Ishikawa (cell line): ENCODE measurements around the gene NCAPG2.

Experiments used
- CEBPB ChIP-seq: IDR thresholded peaks from 2 replicates; pipeline ENCODE4 v1.6.1; 2012
- CREB1 ChIP-seq: IDR thresholded peaks from 2 replicates; pipeline ENCODE4 v1.6.1; 2012; ENCODE audit warnings: low read depth
- EGR1 ChIP-seq: IDR thresholded peaks from 2 replicates; pipeline ENCODE4 v1.6.1; 2012
- EP300 ChIP-seq: IDR thresholded peaks from 2 replicates; pipeline ENCODE4 v1.6.1; 2012; ENCODE audit warnings: borderline replicate concordance
- FOXM1 ChIP-seq: IDR thresholded peaks from 2 replicates; pipeline ENCODE4 v1.6.1; 2012; ENCODE audit warnings: low read depth, borderline replicate concordance
- NFIC ChIP-seq: IDR thresholded peaks from 2 replicates; pipeline ENCODE4 v1.6.1; 2012
- RAD21 ChIP-seq: IDR thresholded peaks from 2 replicates; pipeline ENCODE4 v1.6.1; 2012; ENCODE audit warnings: low read depth
- TAF1 ChIP-seq: IDR thresholded peaks from 2 replicates; pipeline ENCODE4 v1.6.1; 2012; ENCODE audit warnings: low read depth, mild to moderate bottlenecking
- TCF12 ChIP-seq: IDR thresholded peaks from 2 replicates; pipeline ENCODE4 v1.6.1; 2012; ENCODE audit warnings: low read depth
- TEAD4 ChIP-seq: IDR thresholded peaks from 2 replicates; pipeline ENCODE4 v1.6.1; 2012
- YY1 ChIP-seq: IDR thresholded peaks from 2 replicates; pipeline ENCODE4 v1.6.1; 2012; ENCODE audit warnings: low read depth
- ZBTB7A ChIP-seq: IDR thresholded peaks from 2 replicates; pipeline ENCODE4 v1.6.1; 2012; ENCODE audit warnings: low read depth
- TF ChIP-seq, protein P1 (sequence below): IDR thresholded peaks from 2 replicates; pipeline ENCODE4 v1.6.1; 2012; ENCODE audit warnings: low read depth, mild to moderate bottlenecking
- TF ChIP-seq, protein P2 (sequence below): IDR thresholded peaks from 2 replicates; pipeline ENCODE4 v1.6.1; 2012
- TF ChIP-seq, protein P3 (sequence below): IDR thresholded peaks from 2 replicates; pipeline ENCODE4 v1.6.1; 2012

Gene NCAPG2

DNA sequence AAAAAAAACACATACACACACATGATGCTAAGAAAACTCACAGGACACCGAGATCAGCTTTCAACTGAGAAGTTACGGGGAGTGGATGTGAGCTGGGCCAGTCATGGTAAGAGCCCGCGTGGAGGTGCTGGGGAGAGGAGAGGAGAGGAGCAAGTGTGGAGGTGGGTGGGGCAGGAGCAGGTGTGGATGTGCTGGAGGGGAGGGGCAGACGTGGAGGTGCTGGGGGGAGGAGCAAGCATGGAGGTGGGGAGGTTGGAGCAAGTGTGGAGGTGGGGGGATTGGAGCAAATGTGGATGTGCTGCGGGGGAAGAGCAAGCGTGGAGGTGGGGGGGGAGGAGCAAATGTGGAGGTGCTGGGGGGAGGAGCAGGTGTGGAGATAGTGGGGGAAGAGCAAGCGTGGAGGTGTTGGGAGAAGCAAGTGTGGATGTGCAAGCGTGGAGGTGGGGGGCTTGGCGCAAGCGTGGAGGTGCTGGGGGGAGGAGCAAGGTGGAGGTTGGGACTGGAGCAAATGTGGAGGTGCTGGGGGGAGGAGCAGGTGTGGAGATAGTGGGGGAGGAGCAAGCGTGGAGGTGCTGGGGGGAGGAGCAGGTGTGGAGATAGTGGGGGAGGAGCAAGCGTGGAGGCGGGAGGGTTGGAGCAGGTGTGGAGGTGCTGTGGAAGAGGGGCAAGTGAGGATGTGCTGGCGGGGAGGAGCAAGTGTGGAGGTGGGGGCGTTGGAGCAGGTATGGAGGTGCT lies 24.5 kb upstream of the NCAPG2 start:
- no peak for TF ChIP-seq TEAD4
- no peak for TF ChIP-seq FOXM1
- no peak for TF ChIP-seq CREB1
- TF ChIP-seq TCF12: no peak
- no peak for TF ChIP-seq RAD21
- TF ChIP-seq EP300: no peak
- TF ChIP-seq ZBTB7A: no peak
- TF ChIP-seq NFIC: no peak
- TF ChIP-seq, protein P1, sequence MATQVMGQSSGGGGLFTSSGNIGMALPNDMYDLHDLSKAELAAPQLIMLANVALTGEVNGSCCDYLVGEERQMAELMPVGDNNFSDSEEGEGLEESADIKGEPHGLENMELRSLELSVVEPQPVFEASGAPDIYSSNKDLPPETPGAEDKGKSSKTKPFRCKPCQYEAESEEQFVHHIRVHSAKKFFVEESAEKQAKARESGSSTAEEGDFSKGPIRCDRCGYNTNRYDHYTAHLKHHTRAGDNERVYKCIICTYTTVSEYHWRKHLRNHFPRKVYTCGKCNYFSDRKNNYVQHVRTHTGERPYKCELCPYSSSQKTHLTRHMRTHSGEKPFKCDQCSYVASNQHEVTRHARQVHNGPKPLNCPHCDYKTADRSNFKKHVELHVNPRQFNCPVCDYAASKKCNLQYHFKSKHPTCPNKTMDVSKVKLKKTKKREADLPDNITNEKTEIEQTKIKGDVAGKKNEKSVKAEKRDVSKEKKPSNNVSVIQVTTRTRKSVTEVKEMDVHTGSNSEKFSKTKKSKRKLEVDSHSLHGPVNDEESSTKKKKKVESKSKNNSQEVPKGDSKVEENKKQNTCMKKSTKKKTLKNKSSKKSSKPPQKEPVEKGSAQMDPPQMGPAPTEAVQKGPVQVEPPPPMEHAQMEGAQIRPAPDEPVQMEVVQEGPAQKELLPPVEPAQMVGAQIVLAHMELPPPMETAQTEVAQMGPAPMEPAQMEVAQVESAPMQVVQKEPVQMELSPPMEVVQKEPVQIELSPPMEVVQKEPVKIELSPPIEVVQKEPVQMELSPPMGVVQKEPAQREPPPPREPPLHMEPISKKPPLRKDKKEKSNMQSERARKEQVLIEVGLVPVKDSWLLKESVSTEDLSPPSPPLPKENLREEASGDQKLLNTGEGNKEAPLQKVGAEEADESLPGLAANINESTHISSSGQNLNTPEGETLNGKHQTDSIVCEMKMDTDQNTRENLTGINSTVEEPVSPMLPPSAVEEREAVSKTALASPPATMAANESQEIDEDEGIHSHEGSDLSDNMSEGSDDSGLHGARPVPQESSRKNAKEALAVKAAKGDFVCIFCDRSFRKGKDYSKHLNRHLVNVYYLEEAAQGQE: no peak
- TF ChIP-seq, protein P2, sequence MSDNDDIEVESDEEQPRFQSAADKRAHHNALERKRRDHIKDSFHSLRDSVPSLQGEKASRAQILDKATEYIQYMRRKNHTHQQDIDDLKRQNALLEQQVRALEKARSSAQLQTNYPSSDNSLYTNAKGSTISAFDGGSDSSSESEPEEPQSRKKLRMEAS: no peak
- TF ChIP-seq, protein P3, sequence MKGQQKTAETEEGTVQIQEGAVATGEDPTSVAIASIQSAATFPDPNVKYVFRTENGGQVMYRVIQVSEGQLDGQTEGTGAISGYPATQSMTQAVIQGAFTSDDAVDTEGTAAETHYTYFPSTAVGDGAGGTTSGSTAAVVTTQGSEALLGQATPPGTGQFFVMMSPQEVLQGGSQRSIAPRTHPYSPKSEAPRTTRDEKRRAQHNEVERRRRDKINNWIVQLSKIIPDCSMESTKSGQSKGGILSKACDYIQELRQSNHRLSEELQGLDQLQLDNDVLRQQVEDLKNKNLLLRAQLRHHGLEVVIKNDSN: no peak
- no peak for TF ChIP-seq CEBPB
- no peak for TF ChIP-seq TAF1
- no peak for TF ChIP-seq YY1
- TF ChIP-seq EGR1: no peak

DNA sequence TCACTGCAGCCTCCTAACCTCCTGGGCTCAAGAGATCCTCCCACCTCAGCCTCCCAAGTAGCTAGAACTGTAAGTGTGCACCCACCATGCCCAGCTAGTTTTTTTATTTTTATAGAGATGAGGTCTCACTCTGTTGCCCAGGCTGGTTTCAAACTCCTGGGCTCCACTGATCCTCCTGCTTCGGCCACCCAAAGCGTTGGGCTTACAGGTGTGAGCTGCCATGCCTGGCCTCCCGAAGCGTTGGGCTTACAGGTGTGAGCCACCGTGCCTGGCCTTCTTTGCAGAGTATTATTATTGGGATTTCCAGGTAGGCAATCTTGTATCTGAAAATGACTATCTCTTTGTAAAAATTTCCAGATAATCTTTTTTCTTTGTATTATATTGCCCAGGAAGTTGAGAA lies 23.1 kb upstream of the NCAPG2 start:
- TF ChIP-seq NFIC: no peak
- TF ChIP-seq ZBTB7A: no peak
- TF ChIP-seq TEAD4: no peak
- TF ChIP-seq CEBPB: no peak
- no peak for TF ChIP-seq YY1
- TF ChIP-seq, protein P1: no peak
- TF ChIP-seq TCF12: no peak
- TF ChIP-seq, protein P3: no peak
- TF ChIP-seq, protein P2: no peak
- no peak for TF ChIP-seq FOXM1
- TF ChIP-seq EP300: no peak
- no peak for TF ChIP-seq TAF1
- no peak for TF ChIP-seq RAD21

DNA sequence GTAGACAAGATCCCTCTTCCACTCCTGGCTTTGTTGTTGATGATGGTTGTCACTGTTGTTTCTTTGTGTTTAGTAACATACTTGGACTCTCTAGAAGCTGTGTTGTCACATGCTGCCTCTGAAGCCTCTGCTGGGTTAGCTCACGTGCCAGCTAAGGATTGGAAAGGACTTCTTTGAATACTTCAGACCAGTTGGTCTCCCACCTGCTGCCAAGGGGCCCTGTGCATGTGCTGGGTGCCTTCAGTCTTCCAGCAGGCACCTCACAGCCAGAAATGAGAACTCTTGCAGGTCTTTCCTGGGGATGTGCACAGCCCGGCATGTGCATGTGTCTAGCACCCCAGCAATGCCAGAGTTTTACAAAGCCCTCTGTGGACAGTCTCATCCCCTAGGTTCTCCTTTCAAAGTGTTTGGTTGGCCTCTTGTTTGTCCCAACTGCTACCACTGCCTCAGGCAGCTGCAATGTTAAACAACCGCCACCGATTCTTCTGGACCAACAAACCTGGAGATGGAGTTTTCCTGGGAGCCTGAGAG lies 21.7 kb upstream of the NCAPG2 start:
- TF ChIP-seq TEAD4 (no peak), EGR1 (no peak)
- TF ChIP-seq, protein P1: no peak

DNA sequence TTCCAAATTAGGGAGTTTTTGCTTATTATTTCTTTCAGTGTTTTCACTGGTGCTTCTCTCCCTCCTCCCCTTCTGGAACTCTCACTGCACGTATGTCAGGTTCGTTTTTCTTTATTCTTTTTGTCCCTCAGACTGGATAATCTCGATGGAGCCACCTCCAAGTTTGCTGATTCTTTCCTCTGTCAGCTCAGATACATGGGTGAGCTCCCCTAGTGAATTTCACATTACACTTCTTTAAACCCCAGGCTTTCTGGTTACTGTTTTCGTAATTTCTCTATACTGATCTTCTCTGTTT lies 20.8 kb upstream of the NCAPG2 start:
- TF ChIP-seq, protein P2: no peak
- no peak for TF ChIP-seq CREB1
- no peak for TF ChIP-seq TEAD4
- TF ChIP-seq EP300: no peak
- TF ChIP-seq, protein P3: no peak
